ENCODE measurements around the gene RBM47. TPM values are rescaled to one million over a fixed set of nuclear protein-coding genes. Genes with fewer than 3 reads are reported as not detected.

Gene RBM47
- total RNA-seq, 3 donors from 2014 or later: 66.6 to 151 (median 89.5) TPM

- Histone ChIP-seq H3K9me3 (no peaks in the 10 kb centered on the region), H3K4me1 (no peaks in the 10 kb centered on the region), H3K4me3 (no peak overlapping the region), H3K36me3 (no peaks in the 10 kb centered on the region), H3K27ac (no peak overlapping the region), H3K27me3 (no peaks in the 10 kb centered on the region)
- no peak for DNase-seq (ENCODE audit: low spot score in 2 of 2)
- TF ChIP-seq POLR2A (IDR thresholded peaks at IDR 0.05) (no peak), POLR2AphosphoS5 (IDR thresholded peaks at IDR 0.05) (no peak), CTCF (IDR thresholded peaks at IDR 0.05) (no peak)
- intact Hi-C loops (cut with DNase I; ENCODE audit: low total_unique reads): no loop called here
These were observed 37.6 kb downstream of the RBM47 start for GRCh38 chr4:40592034-40592433.

GRCh38 chr4:40587826-40588225, 41.8 kb downstream of the RBM47 start:
- no peaks in the 10 kb centered on the region for H3K36me3 ChIP-seq
- H3K9me3 ChIP-seq: no peaks in the 10 kb centered on the region
- H3K27ac ChIP-seq: peak overlapping the region; percentile 54 to 73
- no peak overlapping the region for H3K4me3 ChIP-seq
- DNase-seq (ENCODE audit: low spot score in 2 of 2): peak; percentile 23 to 58
- no peaks in the 10 kb centered on the region for H3K27me3 ChIP-seq
- TF ChIP-seq CTCF (IDR thresholded peaks at IDR 0.05): no peak
- TF ChIP-seq POLR2A (IDR thresholded peaks at IDR 0.05): no peak
- no peak for TF ChIP-seq POLR2AphosphoS5 (IDR thresholded peaks at IDR 0.05)
- intact Hi-C loops (cut with DNase I; ENCODE audit: low total_unique reads): no loop called here
- H3K4me1 ChIP-seq: no peaks in the 10 kb centered on the region

- no peaks in the 10 kb centered on the region for H3K4me1 ChIP-seq
- H3K9me3 ChIP-seq: no peaks in the 10 kb centered on the region
- H3K27ac ChIP-seq: peak overlapping the region; percentile 22 to 73
- H3K4me3 ChIP-seq: no peak overlapping the region
- intact Hi-C loops (cut with DNase I; ENCODE audit: low total_unique reads): no loop called here
- TF ChIP-seq POLR2AphosphoS5 (IDR thresholded peaks at IDR 0.05): no peak
- no peak for TF ChIP-seq POLR2A (IDR thresholded peaks at IDR 0.05)
- no peak for TF ChIP-seq CTCF (IDR thresholded peaks at IDR 0.05)
- no peaks in the 10 kb centered on the region for H3K36me3 ChIP-seq
- DNase-seq (ENCODE audit: low spot score in 2 of 2): no peak
- H3K27me3 ChIP-seq: no peaks in the 10 kb centered on the region
These were observed 42.3 kb downstream of the RBM47 start for GRCh38 chr4:40587351-40587750.

GRCh38 chr4:40586729-40587128, 42.9 kb downstream of the RBM47 start:
- H3K4me1 ChIP-seq: no peaks in the 10 kb centered on the region
- H3K36me3 ChIP-seq: no peaks in the 10 kb centered on the region
- no peak overlapping the region for H3K4me3 ChIP-seq
- no peaks in the 10 kb centered on the region for H3K27me3 ChIP-seq
- peak overlapping the region; percentile 22 to 73 for H3K27ac ChIP-seq
- H3K9me3 ChIP-seq: no peaks in the 10 kb centered on the region
- DNase-seq (ENCODE audit: low spot score in 2 of 2): no peak
- intact Hi-C loops (cut with DNase I; ENCODE audit: low total_unique reads): no loop called here
- TF ChIP-seq CTCF (IDR thresholded peaks at IDR 0.05): no peak
- TF ChIP-seq POLR2AphosphoS5 (IDR thresholded peaks at IDR 0.05): no peak
- no peak for TF ChIP-seq POLR2A (IDR thresholded peaks at IDR 0.05)

GRCh38 chr4:40586034-40586433, 43.6 kb downstream of the RBM47 start:
- Histone ChIP-seq H3K9me3 (no peaks in the 10 kb centered on the region), H3K4me3 (no peak overlapping the region), H3K27ac (peak overlapping the region in 1 of 2 donors; percentile 3), H3K36me3 (no peaks in the 10 kb centered on the region), H3K27me3 (no peaks in the 10 kb centered on the region), H3K4me1 (no peaks in the 10 kb centered on the region)
- TF ChIP-seq POLR2A (IDR thresholded peaks at IDR 0.05): no peak
- TF ChIP-seq POLR2AphosphoS5 (IDR thresholded peaks at IDR 0.05): no peak
- TF ChIP-seq CTCF (IDR thresholded peaks at IDR 0.05): no peak
- intact Hi-C loops (cut with DNase I; ENCODE audit: low total_unique reads): no loop called here
- DNase-seq (ENCODE audit: low spot score in 2 of 2): no peak
